NK-92 (cell line): Measurements from ENCODE around the gene SLC40A1.
"Not testable (repeated sequence)": the region's sequence is repeated elsewhere in the genome, so short reads cannot be mapped to it uniquely, and the experiment has no call there.

ENCODE experiments used
- DNase-seq: peaks from one replicate; lab custom pipeline; 2025; ENCODE audit not compliant: unreplicated experiment; lab: John Stamatoyannopoulos, UW

The SLC40A1 gene

GRCh38 chr2:189580658-189581353, at the start of gene SLC40A1:
SLC40A1 (minus strand) TSS chr2:189580786; CDS start chr2:189580460, 326 bp downstream.
- no peak for DNase-seq

GRCh38 chr2:189629531-189630453, 49.2 kb upstream of the SLC40A1 start:
- no peak for DNase-seq

GRCh38 chr2:189628817-189629530, 48.4 kb upstream of the SLC40A1 start:
- no peak for DNase-seq

GRCh38 chr2:189627789-189628188, 47.2 kb upstream of the SLC40A1 start:
- DNase-seq = no peak

GRCh38 chr2:189625636-189626035, 45.0 kb upstream of the SLC40A1 start:
- DNase-seq = no peak

- DNase-seq = no peak
Observed at GRCh38 chr2:189624648-189625355, 44.2 kb upstream of the SLC40A1 start.

- no peak for DNase-seq
Observed at GRCh38 chr2:189623049-189623448, 42.5 kb upstream of the SLC40A1 start.

- DNase-seq = no peak
Observed at GRCh38 chr2:189621781-189622180, 41.2 kb upstream of the SLC40A1 start.

- no peak for DNase-seq
Observed at GRCh38 chr2:189618197-189618596, 37.6 kb upstream of the SLC40A1 start.

GRCh38 chr2:189614585-189614984, 34.0 kb upstream of the SLC40A1 start:
- no peak for DNase-seq

- no peak for DNase-seq
Observed at GRCh38 chr2:189613650-189614420, 33.2 kb upstream of the SLC40A1 start.

- no peak for DNase-seq
Observed at GRCh38 chr2:189613077-189613636, 32.6 kb upstream of the SLC40A1 start.

GRCh38 chr2:189610700-189611099, 30.1 kb upstream of the SLC40A1 start:
- no peak for DNase-seq

GRCh38 chr2:189609853-189610252, 29.3 kb upstream of the SLC40A1 start:
- DNase-seq = no peak

GRCh38 chr2:189609423-189609816, 28.8 kb upstream of the SLC40A1 start:
- no peak for DNase-seq

- no peak for DNase-seq
Observed at GRCh38 chr2:189608795-189609422, 28.3 kb upstream of the SLC40A1 start.

GRCh38 chr2:189608170-189608569, 27.6 kb upstream of the SLC40A1 start:
- no peak for DNase-seq

GRCh38 chr2:189602233-189602632, 21.6 kb upstream of the SLC40A1 start:
- DNase-seq = no peak

- not testable (repeated sequence) for DNase-seq
Observed at GRCh38 chr2:189601652-189602051, 21.1 kb upstream of the SLC40A1 start.
